Mesenteric fat pad (tissue), 1 donor: ENCODE results near the gene INPP5A. TPM values are rescaled to one million over a fixed set of nuclear protein-coding genes. Genes with fewer than 3 reads are reported as not detected.

Source experiments
- DNase-seq: peaks from one replicate; pipeline ENCODE4 v3.0.0-alpha.2; 2020; ENCODE audit warnings: low spot score
- total RNA-seq: library from RNA; stranded (reverse); fragmentation: NEBNext Ultra II Directional; extraction: Animal tissue kit (Norgen Biotek cat#: 25700); gene quantifications from one replicate; pipeline ENCODE4 v1.2.1, GENCODE V29; 2021
- donor health status: DM: yes; HTN: yes; CAD: no.

INPP5A gene
- total RNA-seq, 1 donor from 2014 or later, result 30.5 TPM

DNA sequence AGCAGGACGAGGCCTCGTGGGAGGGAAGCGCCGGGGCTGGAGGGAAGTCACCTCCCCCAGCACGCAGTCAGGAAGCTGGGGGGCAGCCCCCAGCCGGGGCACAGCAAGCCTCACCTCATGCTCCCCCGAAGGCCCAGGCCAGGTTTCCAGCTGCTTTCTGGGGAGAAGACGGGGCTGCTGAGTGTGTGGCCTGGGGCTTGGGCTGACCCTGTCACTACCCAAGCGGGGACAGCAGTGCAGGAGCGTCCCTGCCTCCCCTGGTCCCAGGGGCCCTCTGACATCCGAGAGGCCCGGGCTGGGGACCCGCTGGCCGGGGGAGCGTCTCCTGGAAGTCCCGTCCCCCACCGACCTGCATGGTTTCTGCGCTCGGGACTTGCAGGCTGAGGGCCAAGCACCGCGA is 268.0 kb downstream of the INPP5A start:
- DNase-seq, result no peak

GRCh38 chr10:132806110-132806509 is 268.5 kb downstream of the INPP5A start:
- DNase-seq, result no peak

DNA sequence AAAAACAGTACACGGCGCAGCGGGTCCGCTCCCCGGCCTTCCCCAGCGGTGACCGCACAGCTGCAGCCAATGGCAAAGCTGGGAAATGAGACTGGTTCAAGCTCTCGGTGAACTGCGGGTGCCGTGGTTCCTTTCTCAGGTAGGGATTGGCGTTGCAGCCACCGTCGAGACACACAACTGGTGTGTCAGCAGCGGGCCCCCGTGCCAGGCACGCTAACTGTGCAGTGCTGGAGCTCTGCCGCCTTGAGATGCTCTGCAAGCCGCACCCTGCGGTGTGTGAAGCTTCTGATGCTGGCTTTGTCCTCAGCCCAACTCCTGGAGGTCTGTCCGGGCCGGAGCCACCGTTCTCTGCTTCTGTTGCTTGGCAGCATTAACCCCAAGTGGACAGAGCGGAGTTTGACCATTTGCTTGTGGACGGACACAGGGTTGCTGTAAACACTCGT is 269.0 kb downstream of the INPP5A start:
- no peak for DNase-seq

- DNase-seq, result no peak
Observed at GRCh38 chr10:132807621-132808049, 270.0 kb downstream of the INPP5A start.

GRCh38 chr10:132808383-132809231 is 271.0 kb downstream of the INPP5A start:
- no peak for DNase-seq

GRCh38 chr10:132809232-132810140 is 271.9 kb downstream of the INPP5A start:
- DNase-seq, result no peak

DNA sequence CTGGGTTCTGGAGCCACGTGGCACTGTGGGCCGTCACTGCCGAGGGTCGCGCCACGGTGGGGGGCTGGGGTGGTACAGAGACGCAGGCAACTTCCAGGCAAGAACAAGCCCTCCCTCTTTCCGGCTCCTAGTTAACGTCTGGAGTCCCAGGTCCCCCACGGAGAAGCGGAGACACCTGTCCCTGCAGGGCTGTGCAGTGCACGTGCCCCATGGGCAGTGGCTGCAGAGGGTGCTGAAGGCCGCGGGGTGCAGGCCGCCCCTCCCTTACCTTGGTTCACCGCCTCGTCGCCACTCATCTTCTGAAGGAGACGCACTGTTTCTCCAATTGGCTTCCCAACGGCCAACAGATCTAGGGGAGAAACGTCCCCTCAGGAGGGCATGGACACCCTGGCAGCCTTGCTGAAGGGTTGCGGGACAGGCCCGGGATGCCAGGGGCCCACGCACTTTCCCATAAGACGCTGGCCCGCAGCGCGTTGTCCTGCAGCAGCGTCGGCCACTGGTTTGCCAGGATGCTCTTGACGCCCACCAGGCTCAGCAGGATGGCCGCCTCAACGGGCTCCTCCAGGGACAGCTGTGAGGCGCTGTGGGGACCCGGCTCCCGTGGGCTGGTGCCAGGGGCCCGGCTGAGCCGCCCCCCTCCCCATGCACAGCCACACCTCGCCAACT is 272.7 kb downstream of the INPP5A start:
- DNase-seq, result no peak

DNA sequence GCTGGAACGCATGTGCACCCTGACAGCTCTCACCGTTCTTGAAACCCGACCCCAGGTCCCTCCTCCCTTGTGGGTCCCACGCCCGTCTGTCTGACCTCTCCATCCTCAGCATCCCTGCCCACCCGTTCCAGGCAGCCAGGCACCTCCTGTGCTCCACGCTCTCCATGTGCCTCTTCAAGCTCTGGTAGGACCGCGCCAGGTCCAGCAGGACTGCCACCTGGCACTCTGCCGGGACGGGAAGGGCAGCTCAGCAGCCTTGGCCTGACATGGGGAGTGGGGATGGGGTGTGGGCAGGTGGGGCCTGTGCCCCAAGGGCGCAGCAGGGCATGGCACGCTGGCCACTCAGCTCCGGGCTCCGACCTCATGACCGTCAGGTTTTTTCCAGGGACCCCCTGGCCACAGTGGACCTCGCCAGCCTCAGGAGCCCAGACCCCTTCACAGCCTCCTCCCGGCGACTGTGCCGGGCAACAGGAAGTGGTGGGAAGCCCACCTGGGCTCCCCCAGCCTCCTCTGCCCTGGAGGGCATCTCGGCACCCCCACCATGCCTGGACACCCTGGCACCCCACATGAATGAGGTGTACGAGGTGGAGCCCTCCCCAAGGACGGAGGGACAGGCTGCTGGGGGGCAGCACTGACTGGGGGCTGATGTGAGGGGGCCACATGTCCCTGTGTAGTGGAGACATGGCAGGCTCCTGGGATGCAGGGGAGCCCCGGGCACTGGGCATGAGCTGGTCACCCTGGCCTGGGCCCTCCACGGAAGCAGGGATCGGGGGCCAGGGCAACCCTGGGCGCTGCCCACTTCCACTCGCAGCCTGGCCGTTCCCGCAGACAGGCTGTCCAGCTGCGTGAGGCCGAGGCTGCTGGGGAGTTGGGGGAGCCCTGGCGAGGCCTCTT is 273.5 kb downstream of the INPP5A start:
- no peak for DNase-seq

GRCh38 chr10:132811891-132812481 is 274.4 kb downstream of the INPP5A start:
- DNase-seq, result no peak

DNA sequence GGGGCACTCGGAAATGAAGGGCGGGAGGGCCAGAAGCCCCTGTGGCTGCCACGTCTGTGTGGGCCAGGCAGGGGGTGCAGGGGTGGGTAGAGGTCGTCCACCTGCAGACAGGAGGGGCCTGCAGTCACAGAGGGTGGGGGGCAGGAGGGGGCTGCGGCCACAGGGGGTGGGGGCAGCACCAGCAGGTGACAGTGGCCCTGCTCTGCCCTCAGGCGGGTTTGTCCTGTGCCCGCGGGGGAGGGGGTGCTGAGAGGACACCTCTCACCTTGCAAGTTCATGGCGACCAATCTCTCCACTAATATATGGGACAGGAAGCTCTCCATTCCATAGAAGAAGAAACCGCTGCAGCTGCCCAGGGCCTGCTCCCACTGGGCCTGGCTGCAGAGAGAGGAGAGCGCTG is 274.9 kb downstream of the INPP5A start:
- no peak for DNase-seq

GRCh38 chr10:132813001-132813401 is 275.4 kb downstream of the INPP5A start:
- no peak for DNase-seq

DNA sequence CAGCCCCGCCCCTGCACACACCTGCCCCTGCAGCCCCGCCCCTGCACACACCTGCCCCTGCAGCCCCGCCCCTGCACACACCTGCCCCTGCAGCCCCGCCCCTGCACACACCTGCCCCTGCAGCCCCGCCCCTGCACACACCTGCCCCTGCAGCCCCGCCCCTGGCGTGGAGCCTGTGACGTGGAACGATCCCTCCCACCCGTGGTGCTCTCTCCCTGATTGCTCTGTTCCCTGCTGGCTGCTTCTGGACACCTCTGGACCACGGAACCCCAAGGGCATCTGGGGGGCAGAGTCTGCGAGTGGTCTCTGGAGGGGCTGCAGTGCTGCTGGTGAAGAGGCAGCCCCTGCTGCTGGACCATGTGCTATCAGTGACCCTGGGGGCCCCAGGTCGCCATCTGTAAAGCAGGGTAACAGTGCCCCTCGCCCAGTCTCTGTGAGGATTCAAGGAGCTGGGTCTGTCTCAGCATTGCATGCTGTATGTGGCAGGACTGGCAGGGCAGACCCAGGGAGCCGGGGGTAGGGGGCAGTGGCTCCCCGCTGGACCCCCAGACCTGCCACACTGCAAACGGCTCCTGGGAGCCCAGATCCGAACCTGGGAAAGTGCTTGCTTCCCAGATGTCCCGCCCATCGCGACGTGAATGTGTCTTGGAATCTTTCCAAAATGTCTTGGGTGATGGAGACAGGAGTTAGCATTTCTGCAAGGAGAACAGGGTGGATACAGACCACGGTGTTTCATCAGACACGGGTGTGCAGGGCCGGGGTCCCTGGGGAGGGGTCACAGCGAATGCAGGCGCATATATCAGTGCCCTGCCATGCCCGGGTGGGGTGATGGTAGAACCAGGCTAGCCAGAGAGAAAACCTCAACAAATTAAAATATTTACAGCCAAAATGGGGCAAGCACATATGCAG is 276.2 kb downstream of the INPP5A start:
- DNase-seq, result no peak

GRCh38 chr10:132814469-132814856 is 276.9 kb downstream of the INPP5A start:
- no peak for DNase-seq

- DNase-seq, result no peak
Observed at GRCh38 chr10:132815168-132815857, 277.7 kb downstream of the INPP5A start.

GRCh38 chr10:132816718-132817117 is 279.1 kb downstream of the INPP5A start:
- no peak for DNase-seq

GRCh38 chr10:132817701-132818211 is 280.2 kb downstream of the INPP5A start:
- DNase-seq, result no peak

DNA sequence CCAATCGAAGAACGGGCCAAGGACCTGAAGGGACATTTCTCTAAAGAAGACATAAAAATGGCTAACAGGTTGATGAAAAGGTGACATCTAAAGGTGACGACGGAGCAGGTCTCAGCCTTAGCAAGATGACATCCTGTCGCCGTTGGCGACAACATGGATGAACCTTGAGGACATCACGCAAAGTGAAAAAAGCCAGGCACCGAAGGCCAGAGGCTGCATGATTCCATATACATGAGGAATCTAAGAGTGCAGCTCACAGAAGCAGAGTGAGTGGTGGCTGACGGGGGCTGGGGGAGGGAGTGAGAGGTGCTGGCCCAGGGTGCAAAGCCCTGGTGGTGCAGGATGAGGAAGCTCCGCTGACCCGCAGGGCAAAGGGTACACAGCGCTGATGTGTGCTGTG is 282.5 kb downstream of the INPP5A start:
- DNase-seq, result no peak
